HG03571 (cell line): Measurements from ENCODE around the gene B4GAT1.
"Not testable (repeated sequence)": the region's sequence is repeated elsewhere in the genome, so short reads cannot be mapped to it uniquely, and the experiment has no call there.

Experiments
- ATAC-seq: cut with Tn5 transposase; IDR thresholded peaks from one replicate; pipeline ENCODE4 v1.9.1; 2021; ENCODE audit not compliant: unreplicated experiment

B4GAT1 gene

DNA sequence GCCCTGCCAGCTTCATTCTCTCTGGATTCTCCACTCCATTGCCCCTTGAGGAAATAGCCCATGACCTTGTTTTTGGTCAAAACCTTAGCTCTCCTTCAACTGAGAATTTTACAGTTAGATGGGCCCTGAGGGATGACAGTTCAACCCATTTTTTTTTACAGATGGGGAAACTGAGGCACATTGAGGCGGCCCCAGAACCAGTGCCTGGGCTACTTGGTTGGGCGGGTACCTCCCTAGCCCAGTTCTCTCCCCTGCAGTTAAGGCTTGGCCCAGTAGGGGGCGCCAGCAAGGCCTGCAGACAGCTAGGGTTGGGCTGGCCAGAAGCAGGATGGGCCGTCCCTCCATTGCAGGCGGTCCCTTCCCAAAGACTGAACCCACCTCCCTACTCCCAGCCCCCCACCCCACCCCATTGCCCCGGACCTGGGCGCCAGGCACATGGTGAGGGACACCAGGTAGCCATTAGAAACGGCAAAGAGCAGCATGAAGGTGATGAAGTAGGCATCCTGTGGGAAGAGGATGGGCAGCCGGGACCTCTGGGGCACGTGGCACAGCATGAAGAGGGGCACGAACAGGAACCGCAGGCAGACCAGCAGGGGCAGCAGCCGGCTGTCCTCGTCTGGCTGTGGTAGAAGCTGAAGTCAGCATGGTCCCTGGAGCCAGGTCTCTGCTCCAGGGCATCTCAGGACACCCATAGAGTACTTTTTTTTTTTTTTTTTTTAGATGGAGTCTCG lies 16.5 kb upstream of the B4GAT1 start:
- no peak for ATAC-seq

DNA sequence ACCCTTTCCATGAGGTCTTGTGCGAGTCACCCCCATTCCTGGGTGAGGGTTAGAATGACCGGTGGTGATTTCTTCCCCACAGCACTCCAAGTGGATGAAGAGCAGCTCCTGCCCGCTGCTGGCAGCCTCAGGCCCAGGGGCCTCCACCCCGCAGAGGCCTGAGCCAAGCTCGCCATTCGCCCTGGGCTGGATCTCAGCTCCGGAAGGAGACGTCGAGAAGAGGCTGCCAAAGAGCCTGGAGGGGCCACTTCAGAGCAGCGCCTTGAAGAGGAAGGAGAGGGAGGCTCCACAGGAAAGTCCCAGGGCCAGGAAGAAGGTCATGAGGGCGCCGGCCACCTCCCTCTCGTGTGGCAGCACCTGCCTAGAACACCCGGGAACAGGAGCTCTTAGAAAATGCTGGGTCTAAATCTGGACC lies 15.8 kb upstream of the B4GAT1 start:
- ATAC-seq = no peak

DNA sequence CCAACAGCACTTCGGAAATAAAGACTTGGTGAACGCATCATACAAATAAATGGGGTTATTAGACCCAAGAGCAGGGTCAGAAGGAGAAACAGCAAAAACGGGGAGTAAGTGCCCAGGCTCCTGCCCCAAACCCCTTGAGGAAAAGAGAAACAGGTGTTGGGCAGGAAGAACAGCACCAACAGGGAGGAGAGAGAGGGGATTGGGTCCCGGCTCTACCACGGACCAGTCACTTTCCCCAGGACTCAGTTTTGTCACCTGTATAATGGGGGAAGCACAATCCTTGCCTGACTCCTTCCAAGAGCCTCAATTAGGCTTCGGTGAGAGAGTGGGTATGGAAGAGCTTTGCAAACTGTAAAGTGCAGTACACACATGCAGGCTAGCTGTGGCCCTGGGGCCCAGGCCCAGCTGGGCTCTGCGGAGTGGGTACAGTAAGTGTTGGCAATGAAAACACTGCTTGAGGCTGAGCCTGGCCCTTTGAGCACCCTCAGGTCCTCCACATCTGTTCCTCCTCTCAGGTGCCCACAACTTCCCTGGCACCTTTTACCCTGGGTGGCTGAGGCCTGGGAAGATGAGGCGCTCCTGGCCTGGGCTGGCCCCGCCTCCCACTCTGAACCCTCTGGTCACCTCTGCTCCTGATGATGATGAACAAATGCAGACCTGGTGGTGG lies 15.2 kb upstream of the B4GAT1 start:
- no peak for ATAC-seq

DNA sequence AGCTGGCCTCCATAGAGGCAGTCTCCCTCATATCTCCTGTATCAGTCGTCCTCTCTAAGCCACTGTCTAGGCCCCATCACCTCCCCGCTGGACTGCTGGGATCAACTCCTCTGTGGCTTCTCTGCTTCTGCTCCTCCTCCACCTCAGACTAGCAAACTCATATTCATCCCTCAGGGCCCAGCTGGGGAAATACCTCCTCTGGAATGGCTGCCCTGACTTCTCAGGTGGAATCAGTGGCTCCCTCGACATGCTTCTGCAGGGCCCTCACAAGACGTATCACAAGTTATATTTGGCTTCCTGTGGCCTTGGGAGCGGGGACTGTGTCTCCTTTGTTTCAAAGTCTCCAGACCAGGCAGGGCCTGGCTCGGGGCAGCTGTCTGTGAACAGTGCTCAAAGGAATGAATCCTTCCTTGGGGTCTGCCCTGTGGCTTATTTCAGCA lies 14.1 kb upstream of the B4GAT1 start:
- no peak for ATAC-seq

DNA sequence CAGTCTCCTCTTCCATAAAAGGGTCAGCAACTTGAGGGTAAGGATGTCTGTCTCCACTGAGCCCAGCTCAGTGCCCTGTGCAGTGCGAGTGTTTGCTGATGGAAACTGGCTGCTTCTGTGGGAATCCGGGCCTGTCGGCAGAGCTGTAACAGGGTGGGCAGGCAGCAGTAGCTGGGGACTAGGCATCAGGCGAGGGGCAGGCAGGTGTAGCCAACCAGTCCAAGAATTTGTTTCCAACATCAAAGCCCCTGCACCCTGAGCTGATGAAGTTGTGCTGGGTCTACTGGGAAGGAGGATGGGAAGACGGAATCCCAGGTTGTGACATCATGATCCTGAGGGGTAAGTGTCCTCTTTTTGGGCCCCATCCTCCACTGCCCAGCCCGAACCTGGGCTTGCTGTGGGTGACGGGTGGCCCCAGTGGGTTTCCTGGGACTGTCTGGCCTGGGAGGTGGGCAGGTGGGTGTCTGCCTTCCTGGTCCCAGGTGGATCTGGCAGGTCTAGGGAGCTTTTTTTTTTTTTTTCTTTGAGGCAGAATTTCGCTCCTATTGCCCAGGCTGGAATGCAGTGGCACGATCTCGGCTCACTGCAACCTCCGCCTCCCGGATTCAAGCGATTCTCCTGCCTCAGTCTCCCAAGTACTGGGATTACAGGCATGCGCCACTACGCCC lies 13.1 kb upstream of the B4GAT1 start:
- no peak for ATAC-seq

DNA sequence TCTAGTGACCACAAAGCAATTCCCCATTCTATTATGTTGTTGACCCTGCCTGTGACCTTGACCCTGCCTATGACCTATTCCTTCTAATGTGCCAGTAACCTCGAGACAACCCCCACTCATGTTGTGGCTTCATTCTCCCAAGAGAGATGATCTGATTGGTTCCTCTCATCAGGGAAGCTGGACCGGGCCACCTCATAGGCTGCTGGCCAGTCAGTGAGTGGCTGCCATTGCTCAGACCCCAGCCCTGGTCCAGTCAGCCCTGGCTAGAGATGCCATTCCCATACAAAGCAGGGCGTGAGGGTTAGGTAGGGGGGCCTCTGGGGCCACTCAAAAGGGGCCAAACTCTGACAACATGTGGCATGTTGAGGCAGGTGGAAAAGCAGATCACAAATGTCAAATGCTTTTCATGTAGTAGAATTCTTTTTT lies 12.2 kb upstream of the B4GAT1 start:
- ATAC-seq = no peak

DNA sequence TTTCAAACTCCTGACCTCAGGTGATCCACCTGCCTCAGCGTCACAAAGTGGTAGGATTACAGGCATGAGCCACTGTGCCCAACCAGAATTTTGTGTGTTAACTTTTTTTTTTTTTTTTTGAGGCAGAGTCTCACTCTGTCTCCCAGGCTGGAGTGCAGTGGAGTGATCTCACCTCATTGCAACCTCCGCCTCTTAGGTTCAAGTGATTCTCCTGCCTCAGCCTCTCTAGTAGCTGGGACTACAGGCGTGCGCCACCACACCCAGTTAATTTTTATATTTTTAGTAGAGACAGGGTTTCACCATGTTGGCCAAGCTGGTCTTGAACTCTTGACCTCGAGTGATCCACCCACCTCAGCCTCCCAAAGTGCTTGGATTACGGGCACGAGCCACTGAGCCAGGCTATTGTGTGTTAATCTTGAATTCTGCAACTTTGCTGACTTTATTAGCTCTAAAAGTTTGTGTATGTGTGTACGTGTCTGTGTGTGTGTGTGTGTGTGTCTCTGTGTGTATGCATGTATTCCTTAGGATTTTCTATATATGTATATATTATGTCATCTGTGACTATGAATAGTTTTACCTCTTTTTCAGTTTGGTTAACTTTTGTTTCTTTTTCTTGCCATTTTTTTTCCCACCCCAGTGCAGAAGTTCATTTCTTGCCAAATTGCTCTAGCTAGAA lies 3.3 kb upstream of the B4GAT1 start:
- ATAC-seq = not testable (repeated sequence)

DNA sequence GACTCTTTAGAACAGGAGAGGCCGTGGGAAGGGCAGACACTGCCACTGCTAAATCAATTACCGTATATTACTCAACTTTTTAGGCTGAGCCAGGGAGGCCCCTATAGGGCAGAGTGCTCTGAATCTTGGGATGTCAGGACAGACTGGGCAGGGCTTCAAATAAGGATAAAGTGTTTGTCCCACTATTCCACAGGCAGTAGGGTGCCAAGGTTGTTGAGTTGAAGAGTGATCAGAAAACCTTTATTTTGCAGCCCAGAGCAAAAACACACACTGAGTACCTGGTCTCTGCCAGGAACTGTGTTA lies 1.6 kb upstream of the B4GAT1 start:
- ATAC-seq = no peak

DNA sequence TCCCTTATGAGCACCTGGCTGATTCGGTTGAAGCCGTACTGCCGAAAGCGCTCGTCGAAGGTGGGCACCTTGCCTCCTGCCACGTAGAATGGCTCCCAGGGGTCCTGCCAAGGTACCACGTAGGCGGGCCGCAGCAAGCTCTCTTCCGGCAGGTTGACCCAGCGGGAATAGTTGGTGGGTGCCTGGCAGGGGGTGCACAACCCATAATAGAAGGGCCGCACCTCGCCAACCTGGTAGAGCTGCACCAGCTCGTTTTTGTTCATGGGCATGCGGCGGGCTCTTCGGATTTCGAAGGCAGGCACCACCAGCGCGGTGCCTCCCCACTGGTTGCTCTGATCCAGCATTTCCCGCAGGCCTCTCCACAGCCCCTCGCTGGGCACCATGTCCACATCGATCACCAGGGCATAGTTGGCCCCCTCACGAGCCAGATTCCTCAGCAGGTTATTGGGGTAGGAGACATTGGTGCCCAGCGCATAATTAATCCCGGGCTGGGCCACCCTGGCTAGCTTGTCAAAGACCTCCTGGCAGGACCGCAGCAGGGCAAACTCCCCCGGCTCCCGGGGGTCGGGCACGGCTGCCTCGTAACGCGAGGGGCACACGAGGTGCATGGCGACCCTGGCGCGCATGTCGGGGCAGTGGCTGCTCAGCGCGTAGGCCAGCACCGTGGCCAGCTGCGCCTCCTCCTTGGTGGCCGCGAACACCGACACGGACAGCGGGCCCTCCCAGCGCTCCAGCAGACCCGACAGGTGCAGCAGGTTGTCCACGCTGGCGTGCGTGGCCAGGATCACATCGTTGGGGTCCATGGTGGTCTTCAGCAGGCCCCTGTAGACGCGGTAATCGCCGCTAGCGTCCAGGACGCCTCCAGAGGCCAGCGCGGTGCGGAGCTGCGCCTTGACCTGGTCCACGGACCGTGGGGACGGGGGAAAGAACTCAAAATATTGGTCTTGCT lies 679 bp downstream of the B4GAT1 start:
- no peak for ATAC-seq

DNA sequence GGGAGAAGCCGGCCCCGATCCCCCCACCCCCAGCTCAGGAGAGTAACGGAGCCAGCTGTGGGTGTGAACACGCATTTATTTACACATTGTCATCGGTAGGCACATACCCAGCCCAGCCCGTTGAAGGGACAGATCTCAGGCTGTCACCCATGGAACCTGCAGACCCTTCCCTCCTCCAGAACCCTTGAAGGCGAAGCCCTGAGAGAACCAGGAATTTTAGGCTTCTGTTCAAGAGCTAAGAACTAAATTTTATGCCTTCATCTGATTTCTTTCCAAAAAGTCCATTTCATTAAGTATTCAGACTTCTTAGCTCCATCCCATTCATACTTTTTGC lies 2.1 kb downstream of the B4GAT1 start:
- no peak for ATAC-seq

DNA sequence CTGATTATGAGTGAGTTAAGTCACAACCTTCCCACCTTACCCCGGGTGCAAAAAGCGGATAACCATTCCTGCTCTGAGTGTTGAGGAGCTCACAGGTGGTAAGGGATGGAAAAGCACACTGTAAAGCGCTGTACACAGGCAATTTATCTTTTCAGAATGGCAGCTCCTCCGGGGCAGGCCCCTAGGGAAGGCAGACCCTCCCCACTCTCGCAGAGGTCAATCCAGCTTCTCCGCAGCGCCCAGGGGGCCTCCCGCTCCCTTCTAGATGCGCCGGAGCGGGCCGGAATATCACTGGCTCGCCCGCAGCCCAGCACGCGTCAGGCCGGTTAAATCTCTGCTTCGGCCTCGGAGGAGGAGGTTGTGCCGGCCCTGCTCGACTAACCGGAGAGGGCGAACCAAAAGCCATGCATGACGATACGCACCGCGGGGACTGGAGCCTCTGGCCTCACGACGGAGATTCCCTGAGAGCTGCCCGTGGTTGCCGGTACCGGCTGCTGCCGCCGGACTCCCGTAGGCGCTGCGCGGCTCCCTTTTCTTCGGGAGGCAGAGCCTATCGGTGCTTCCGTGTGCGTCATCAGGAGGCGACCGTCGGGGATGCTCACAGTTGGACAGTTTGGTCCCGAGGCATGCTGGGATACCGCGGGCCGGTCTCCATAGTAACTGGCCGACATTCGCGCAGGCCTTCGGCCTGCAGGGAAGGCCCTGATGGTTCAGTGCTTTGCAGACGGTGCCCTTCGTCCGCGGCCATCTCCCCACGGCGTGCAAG lies 2.7 kb downstream of the B4GAT1 start, which contains the start of gene BRMS1:
TSS of gene BRMS1 (minus strand) at position 555 of the 766 bp plus-strand sequence. CDS start 2,870 bp downstream, outside the sequence.
- peak; percentile 62 for ATAC-seq

DNA sequence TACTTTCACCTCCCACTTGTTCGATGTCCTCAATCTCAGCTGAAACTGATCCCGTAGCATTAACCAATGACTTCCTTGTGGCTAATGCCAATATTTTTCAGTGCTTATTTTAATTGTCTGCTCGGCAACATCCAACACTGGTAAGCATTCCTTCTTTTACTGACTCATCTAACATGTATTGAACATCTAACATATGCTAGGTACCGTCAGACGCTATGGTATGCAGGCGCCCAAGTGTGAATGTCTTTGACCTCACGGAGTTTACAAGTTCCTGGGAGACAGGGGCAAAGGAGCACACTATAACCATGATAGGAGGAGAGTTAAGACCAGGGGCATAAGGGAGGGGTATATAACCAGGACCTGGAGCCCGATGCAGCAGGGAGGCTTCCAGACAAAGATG lies 4.3 kb downstream of the B4GAT1 start:
- ATAC-seq = no peak

DNA sequence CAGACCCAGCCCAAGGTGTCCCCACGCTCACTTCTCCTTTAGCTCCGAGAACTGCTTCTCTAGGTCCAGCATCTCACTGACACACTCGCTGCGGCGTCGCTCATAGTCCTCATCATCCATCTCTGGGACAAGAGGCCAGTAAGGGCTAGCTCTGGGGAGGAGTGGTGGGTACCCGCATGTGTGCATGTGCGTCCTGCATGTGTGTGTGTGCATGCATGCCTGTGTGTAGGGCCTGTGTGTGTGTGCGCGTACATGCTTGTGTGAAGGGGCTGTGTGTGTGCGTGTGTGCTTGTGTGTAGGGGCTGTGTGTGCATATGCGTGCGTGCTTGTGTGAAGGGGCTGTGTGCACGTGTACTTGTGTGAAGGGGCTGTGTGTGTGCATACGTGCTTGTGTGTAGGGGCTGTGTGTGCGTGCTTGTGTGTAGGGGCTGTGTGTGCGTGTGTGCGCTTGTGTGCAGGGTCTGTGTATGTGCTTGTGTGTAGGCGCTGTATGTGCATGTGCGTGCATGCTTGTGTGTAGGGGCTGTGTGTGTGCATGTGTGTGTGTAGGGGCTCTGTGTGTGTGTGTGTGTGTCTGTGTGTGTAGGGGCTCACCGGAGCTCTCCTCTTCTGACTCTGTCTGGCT lies 5.8 kb downstream of the B4GAT1 start:
- no peak for ATAC-seq

DNA sequence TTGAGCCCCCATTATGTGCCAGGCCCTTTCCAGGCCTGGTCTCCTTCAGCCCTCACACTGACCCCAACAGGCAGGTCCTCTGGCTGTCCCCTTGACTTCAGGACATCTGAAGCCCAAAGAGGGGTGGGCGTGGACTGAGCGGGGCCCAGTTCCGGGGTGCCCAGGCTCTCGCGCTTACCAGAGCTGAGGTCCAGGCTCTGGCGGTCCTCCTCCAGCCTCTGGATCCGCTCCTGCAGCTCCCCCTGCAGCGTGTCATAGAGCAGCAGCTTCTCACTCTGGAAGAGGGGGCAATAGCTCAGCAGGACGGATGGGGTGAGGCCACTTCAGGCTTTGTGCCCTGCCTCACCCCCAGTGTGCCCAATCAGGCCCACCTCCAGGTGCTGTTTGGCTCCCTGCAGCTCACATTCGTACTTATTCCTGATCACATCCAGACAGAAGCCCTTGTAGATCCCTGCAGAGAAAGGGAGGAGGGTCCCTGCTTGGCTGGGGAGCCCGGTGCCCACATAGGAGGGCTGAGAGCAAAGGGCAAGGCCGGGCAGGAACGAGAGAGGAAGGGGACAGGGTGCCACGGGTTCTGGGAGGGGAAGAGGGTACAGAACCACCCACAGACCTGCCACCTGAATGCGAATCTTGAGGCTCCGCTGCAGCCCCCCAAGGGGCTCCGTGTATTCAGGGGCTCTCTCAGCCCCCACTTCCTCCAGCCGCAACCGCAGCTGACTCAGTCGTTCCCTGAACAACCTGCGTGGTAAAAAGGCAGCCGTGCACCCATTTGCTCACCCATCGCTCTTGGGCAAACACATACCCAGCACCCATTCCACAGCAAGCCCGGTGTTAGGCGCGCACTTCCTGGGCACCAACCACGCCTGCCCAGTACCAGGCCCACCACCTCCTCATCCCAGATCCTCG lies 6.6 kb downstream of the B4GAT1 start:
- no peak for ATAC-seq

DNA sequence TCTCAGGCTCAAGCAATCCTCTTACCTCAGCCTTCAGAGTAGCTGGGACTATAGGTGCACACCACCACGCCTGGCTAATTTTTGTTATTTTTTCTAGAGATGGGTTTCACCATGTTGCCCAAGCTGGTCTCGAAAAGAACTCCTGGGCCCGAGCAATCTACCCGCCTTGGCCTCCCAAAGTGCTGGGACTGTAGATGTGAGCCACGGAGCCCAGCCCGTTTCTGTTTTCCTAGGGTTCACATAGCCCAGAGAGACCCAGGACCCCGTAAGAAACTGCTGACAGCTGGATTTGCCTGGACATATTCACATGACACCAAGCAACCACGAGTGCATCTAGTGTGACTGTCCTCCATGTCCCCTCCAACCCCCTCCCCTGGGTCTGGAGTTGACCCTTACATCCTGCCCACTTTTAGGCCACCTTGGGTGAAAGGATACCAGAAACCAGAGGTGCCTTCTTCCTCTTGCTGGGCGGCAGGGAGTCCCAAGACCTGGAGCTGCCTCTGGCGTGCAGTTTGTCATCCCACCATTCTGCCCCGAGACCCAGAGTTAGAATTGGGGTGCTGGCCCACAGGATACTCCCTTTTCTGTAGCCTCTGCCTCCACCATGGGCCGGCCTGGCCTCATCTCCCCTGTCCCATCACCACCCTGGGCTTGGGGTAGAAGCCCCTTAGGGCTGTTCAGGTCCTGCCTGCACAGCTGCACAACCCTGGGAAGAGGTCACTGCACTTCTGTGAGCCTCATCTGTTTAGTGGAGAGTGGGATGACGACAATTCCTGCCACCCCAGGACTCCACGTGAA lies 7.5 kb downstream of the B4GAT1 start:
- no peak for ATAC-seq

DNA sequence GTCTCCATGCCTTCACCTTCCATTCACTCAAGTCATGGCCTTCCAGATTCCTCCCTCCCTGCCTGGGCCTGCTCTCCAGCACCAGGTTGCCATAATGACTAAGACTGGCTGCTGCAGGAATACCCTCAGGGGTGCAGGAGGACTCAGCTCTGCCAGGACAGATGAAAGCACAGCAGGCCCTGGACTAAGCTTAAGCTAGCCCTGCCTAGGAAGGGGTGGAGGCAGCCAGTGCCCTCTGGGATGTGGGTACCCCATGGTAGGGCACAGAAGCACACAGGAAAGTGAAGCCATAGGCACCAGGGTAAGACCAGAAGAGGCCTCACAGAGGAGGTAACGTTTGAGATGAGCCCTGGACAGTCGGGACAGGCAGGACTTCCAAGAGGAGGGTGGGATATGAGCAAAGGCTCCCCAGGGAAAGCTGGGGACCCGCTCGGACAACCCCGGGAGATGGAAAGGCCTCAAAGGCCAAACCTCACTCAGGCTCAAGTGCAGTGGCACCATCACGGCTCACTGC lies 8.2 kb downstream of the B4GAT1 start:
- no peak for ATAC-seq
